Measurements from ENCODE around the gene IMPACT.

IMPACT gene

GRCh38 chr18:24456549-24456948 lies 30.1 kb downstream of the IMPACT start:
- H4K8ac ChIP-seq (ENCODE audit: low read length): no peak overlapping the region
- no peak overlapping the region for H3K14ac ChIP-seq (ENCODE audit: low read length in 2 of 2)
- no peak overlapping the region for H2AFZ ChIP-seq (ENCODE audit: low read depth, low read length)
- H3K18ac ChIP-seq (ENCODE audit: low read depth in 1 of 2, low read length in 2 of 2): no peak overlapping the region
- no peak overlapping the region for H3K27ac ChIP-seq (ENCODE audit: low read length, poor library complexity, severe bottlenecking)
- H3K9ac ChIP-seq (ENCODE audit: low read length): no peak overlapping the region
- no peaks in the 10 kb centered on the region for H3K9me3 ChIP-seq (ENCODE audit: control insufficient read depth, low read length)
- no peaks in the 10 kb centered on the region for H3K27me3 ChIP-seq (ENCODE audit: control insufficient read depth in 1 of 2, insufficient read depth in 1 of 2, low read length in 2 of 2)
- H3K23ac ChIP-seq (ENCODE audit: low read length in 2 of 2): no peak overlapping the region
- H3K4me1 ChIP-seq (ENCODE audit: control insufficient read depth, insufficient read depth, low read depth, low read length): no peaks in the 10 kb centered on the region
- H3K36me3 ChIP-seq (ENCODE audit: control insufficient read depth in 1 of 2, insufficient read depth in 2 of 2, low read depth in 1 of 2, low read length in 2 of 2): peaks cover 3 to 13% of the 10 kb centered on the region in 2 experiments
- WGBS: 95% methylated on average over 3 of the region's 4 CpGs
- H3K4me3 ChIP-seq (ENCODE audit: insufficient read depth in 1 of 2, low read depth in 1 of 2, low read length in 2 of 2): no peak overlapping the region
- no peak overlapping the region for H2AK5ac ChIP-seq (ENCODE audit: low read length, severe bottlenecking)
- H3K4ac ChIP-seq (ENCODE audit: low read depth in 1 of 2, low read length in 2 of 2): no peak overlapping the region
- no peak overlapping the region for H2BK5ac ChIP-seq (ENCODE audit: low read depth, low read length, poor library complexity, severe bottlenecking)
- no peak overlapping the region for H2BK12ac ChIP-seq (ENCODE audit: low read length in 2 of 2)
- no peak overlapping the region for H2BK15ac ChIP-seq (ENCODE audit: low read depth, poor library complexity, severe bottlenecking)
- no peak for DNase-seq
- H4K91ac ChIP-seq (ENCODE audit: low read length): no peak overlapping the region
- no peaks in the 10 kb centered on the region for H3K79me1 ChIP-seq (replicated peaks; ENCODE audit: low read length, poor library complexity, severe bottlenecking)
- H2BK120ac ChIP-seq (ENCODE audit: low read depth, low read length): no peak overlapping the region
- H3K4me2 ChIP-seq (ENCODE audit: low read length, poor library complexity, severe bottlenecking): no peak overlapping the region

- no peak overlapping the region for H3K4me3 ChIP-seq (ENCODE audit: insufficient read depth in 1 of 2, low read depth in 1 of 2, low read length in 2 of 2)
- no peak overlapping the region for H4K91ac ChIP-seq (ENCODE audit: low read length)
- H3K4ac ChIP-seq (ENCODE audit: low read depth in 1 of 2, low read length in 2 of 2): no peak overlapping the region
- no peak overlapping the region for H2AK5ac ChIP-seq (ENCODE audit: low read length, severe bottlenecking)
- H2BK15ac ChIP-seq (ENCODE audit: low read depth, poor library complexity, severe bottlenecking): no peak overlapping the region
- H3K18ac ChIP-seq (ENCODE audit: low read depth in 1 of 2, low read length in 2 of 2): no peak overlapping the region
- H2BK12ac ChIP-seq (ENCODE audit: low read length in 2 of 2): no peak overlapping the region
- H3K9me3 ChIP-seq (ENCODE audit: control insufficient read depth, low read length): no peaks in the 10 kb centered on the region
- no peaks in the 10 kb centered on the region for H3K27me3 ChIP-seq (ENCODE audit: control insufficient read depth in 1 of 2, insufficient read depth in 1 of 2, low read length in 2 of 2)
- H3K36me3 ChIP-seq (ENCODE audit: control insufficient read depth in 1 of 2, insufficient read depth in 2 of 2, low read depth in 1 of 2, low read length in 2 of 2): peaks cover under 1 to 3% of the 10 kb centered on the region in 2 experiments
- no peak overlapping the region for H3K27ac ChIP-seq (ENCODE audit: low read length, poor library complexity, severe bottlenecking)
- no peak overlapping the region for H2BK5ac ChIP-seq (ENCODE audit: low read depth, low read length, poor library complexity, severe bottlenecking)
- no peak overlapping the region for H4K8ac ChIP-seq (ENCODE audit: low read length)
- no peaks in the 10 kb centered on the region for H3K4me1 ChIP-seq (ENCODE audit: control insufficient read depth, insufficient read depth, low read depth, low read length)
- no peak overlapping the region for H2AFZ ChIP-seq (ENCODE audit: low read depth, low read length)
- no peak overlapping the region for H3K14ac ChIP-seq (ENCODE audit: low read length in 2 of 2)
- no peak overlapping the region for H3K9ac ChIP-seq (ENCODE audit: low read length)
- H3K23ac ChIP-seq (ENCODE audit: low read length in 2 of 2): no peak overlapping the region
- no peaks in the 10 kb centered on the region for H3K79me1 ChIP-seq (replicated peaks; ENCODE audit: low read length, poor library complexity, severe bottlenecking)
- 97% methylated on average over 4 of the region's 4 CpGs for WGBS
- H3K4me2 ChIP-seq (ENCODE audit: low read length, poor library complexity, severe bottlenecking): no peak overlapping the region
- H2BK120ac ChIP-seq (ENCODE audit: low read depth, low read length): no peak overlapping the region
- no peak for DNase-seq
These were observed 33.3 kb downstream of the IMPACT start for GRCh38 chr18:24459772-24460171.

DNA sequence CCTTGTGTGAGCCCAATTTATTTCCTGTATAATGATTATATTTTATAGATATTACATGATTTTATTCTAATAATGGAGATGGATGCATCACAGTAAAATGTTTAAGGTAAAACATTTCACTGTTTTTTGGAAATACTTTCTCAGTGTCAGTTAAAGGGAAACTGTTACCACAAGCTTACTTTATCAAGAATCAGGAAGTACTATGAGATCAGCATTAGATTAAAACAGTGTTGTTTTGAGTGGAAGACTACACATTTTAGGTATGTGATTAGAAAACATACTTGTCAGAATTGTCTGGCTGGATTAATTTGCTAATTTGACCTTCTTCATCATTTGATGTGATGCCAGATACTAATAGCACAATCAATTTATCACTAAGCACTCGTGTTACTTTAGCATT lies 33.9 kb downstream of the IMPACT start, which contains the start of gene HRH4:
HRH4 (plus strand) TSS at position 250 of the 400 bp plus-strand sequence; CDS start at position 342, 92 bp downstream.
- Histone ChIP-seq H3K9ac (ENCODE audit: low read length) (no peak within 1 kb of the TSS), H3K18ac (ENCODE audit: low read depth in 1 of 2, low read length in 2 of 2) (no peak within 1 kb of the TSS), H3K27me3 (ENCODE audit: control insufficient read depth in 1 of 2, insufficient read depth in 1 of 2, low read length in 2 of 2) (no peaks in the 10 kb centered on the region), H3K36me3 (ENCODE audit: control insufficient read depth in 1 of 2, insufficient read depth in 2 of 2, low read depth in 1 of 2, low read length in 2 of 2) (peaks cover 0 to under 1% of the 10 kb centered on the region in 2 experiments), H3K4me1 (ENCODE audit: control insufficient read depth, insufficient read depth, low read depth, low read length) (no peaks in the 10 kb centered on the region), H2BK12ac (ENCODE audit: low read length in 2 of 2) (no peak within 1 kb of the TSS), H4K8ac (ENCODE audit: low read length) (no peak within 1 kb of the TSS), H3K4me3 (ENCODE audit: insufficient read depth in 1 of 2, low read depth in 1 of 2, low read length in 2 of 2) (no peak within 1 kb of the TSS), H3K4ac (ENCODE audit: low read depth in 1 of 2, low read length in 2 of 2) (no peak within 1 kb of the TSS), H3K14ac (ENCODE audit: low read length in 2 of 2) (no peak within 1 kb of the TSS), H3K27ac (ENCODE audit: low read length, poor library complexity, severe bottlenecking) (no peak within 1 kb of the TSS), H2BK15ac (ENCODE audit: low read depth, poor library complexity, severe bottlenecking) (no peak within 1 kb of the TSS), H3K79me1 (replicated peaks; ENCODE audit: low read length, poor library complexity, severe bottlenecking) (no peaks in the 10 kb centered on the region), H3K9me3 (ENCODE audit: control insufficient read depth, low read length) (no peaks in the 10 kb centered on the region), H3K23ac (ENCODE audit: low read length in 2 of 2) (no peak within 1 kb of the TSS), H2AK5ac (ENCODE audit: low read length, severe bottlenecking) (no peak within 1 kb of the TSS), H2BK120ac (ENCODE audit: low read depth, low read length) (no peak within 1 kb of the TSS), H2AFZ (ENCODE audit: low read depth, low read length) (no peak within 1 kb of the TSS), H3K4me2 (ENCODE audit: low read length, poor library complexity, severe bottlenecking) (no peak within 1 kb of the TSS), H4K91ac (ENCODE audit: low read length) (no peak within 1 kb of the TSS), H2BK5ac (ENCODE audit: low read depth, low read length, poor library complexity, severe bottlenecking) (no peak within 1 kb of the TSS)
- no peak for DNase-seq
- WGBS: no CpG with 5 or more reads among the region's 1 CpG

- no peak overlapping the region for H3K23ac ChIP-seq (ENCODE audit: low read length in 2 of 2)
- H3K36me3 ChIP-seq (ENCODE audit: control insufficient read depth in 1 of 2, insufficient read depth in 2 of 2, low read depth in 1 of 2, low read length in 2 of 2): no peaks in the 10 kb centered on the region
- H3K14ac ChIP-seq (ENCODE audit: low read length in 2 of 2): no peak overlapping the region
- no peak overlapping the region for H2AFZ ChIP-seq (ENCODE audit: low read depth, low read length)
- H3K27me3 ChIP-seq (ENCODE audit: control insufficient read depth in 1 of 2, insufficient read depth in 1 of 2, low read length in 2 of 2): no peaks in the 10 kb centered on the region
- no peak overlapping the region for H3K4me2 ChIP-seq (ENCODE audit: low read length, poor library complexity, severe bottlenecking)
- H3K9ac ChIP-seq (ENCODE audit: low read length): no peak overlapping the region
- no peak overlapping the region for H3K4me3 ChIP-seq (ENCODE audit: insufficient read depth in 1 of 2, low read depth in 1 of 2, low read length in 2 of 2)
- H3K4ac ChIP-seq (ENCODE audit: low read depth in 1 of 2, low read length in 2 of 2): no peak overlapping the region
- H2BK120ac ChIP-seq (ENCODE audit: low read depth, low read length): no peak overlapping the region
- no peaks in the 10 kb centered on the region for H3K4me1 ChIP-seq (ENCODE audit: control insufficient read depth, insufficient read depth, low read depth, low read length)
- no peak overlapping the region for H2AK5ac ChIP-seq (ENCODE audit: low read length, severe bottlenecking)
- no peak overlapping the region for H4K91ac ChIP-seq (ENCODE audit: low read length)
- no peak overlapping the region for H3K27ac ChIP-seq (ENCODE audit: low read length, poor library complexity, severe bottlenecking)
- H3K18ac ChIP-seq (ENCODE audit: low read depth in 1 of 2, low read length in 2 of 2): no peak overlapping the region
- WGBS: 96% methylated on average over 8 of the region's 8 CpGs
- no peaks in the 10 kb centered on the region for H3K9me3 ChIP-seq (ENCODE audit: control insufficient read depth, low read length)
- H2BK15ac ChIP-seq (ENCODE audit: low read depth, poor library complexity, severe bottlenecking): no peak overlapping the region
- no peak overlapping the region for H2BK5ac ChIP-seq (ENCODE audit: low read depth, low read length, poor library complexity, severe bottlenecking)
- H2BK12ac ChIP-seq (ENCODE audit: low read length in 2 of 2): no peak overlapping the region
- no peaks in the 10 kb centered on the region for H3K79me1 ChIP-seq (replicated peaks; ENCODE audit: low read length, poor library complexity, severe bottlenecking)
- no peak for DNase-seq
- no peak overlapping the region for H4K8ac ChIP-seq (ENCODE audit: low read length)
These were observed 35.5 kb downstream of the IMPACT start for GRCh38 chr18:24461996-24462395.

Data from mesenchymal stem cell (in vitro differentiated cells and primary cell).